ENCODE results near the gene POLG. TPM values are rescaled to one million over a fixed set of nuclear protein-coding genes. Genes with fewer than 3 reads are reported as not detected.

Gene POLG
- total and polyA plus RNA-seq, 2 of the 4 experiments (the other 2 are of a cell fraction), result 19.9 to 30.6 TPM

GRCh38 chr15:89364741-89365450, 30.3 kb upstream of the POLG start:
- H2AFZ ChIP-seq (replicated peaks; ENCODE audit: low read length, poor library complexity), result no peak overlapping the region
- no peak overlapping the region for H4K8ac ChIP-seq (ENCODE audit: low read depth in 2 of 2, low read length in 2 of 2)
- H2BK20ac ChIP-seq (ENCODE audit: low read depth, low read length), result no peak overlapping the region
- no peak overlapping the region for H4K5ac ChIP-seq (ENCODE audit: low read depth, low read length)
- dilution Hi-C loops (cut with HindIII; ENCODE audit: low sequenced_read_pairs, unreplicated experiment), result no loop called here
- peaks cover 6% of the 10 kb centered on the region; the same call in 1 of the 2 replicates for H4K20me1 ChIP-seq (ENCODE audit: insufficient read depth, low read length)
- ChIA-PET CTCF (interaction anchor here (0.6 to 1.4 kb wide), 2 partner anchors 9 to 135 kb away, joined by 3 read pairs; no protein-coding TSS in a partner anchor), POLR2A (ENCODE audit: unreplicated experiment) (no interaction called here)
- H3K56ac ChIP-seq (ENCODE audit: extremely low read depth, insufficient read depth, low read length), result no peak overlapping the region
- H3K4ac ChIP-seq (ENCODE audit: low read depth, low read length), result no peak overlapping the region
- no peak overlapping the region for H3K23ac ChIP-seq (ENCODE audit: low read depth, low read length)
- no peak for ATAC-seq (ENCODE audit: low read depth)
- H3K9me3 ChIP-seq (ENCODE audit: control insufficient read depth, insufficient read depth, low read length), result no peaks in the 10 kb centered on the region; the same call in none of the 2 replicates
- H3K4me2 ChIP-seq (ENCODE audit: low read depth, low read length), result no peak overlapping the region
- H3K18ac ChIP-seq (ENCODE audit: low read depth, low read length), result no peak overlapping the region
- H3K4me1 ChIP-seq (ENCODE audit: control insufficient read depth, insufficient read depth, low read length), result no peaks in the 10 kb centered on the region
- H2AK5ac ChIP-seq (ENCODE audit: low read depth, low read length), result no peak overlapping the region
- no peaks in the 10 kb centered on the region for H3K36me3 ChIP-seq (ENCODE audit: control insufficient read depth, insufficient read depth, low read length)
- DNase-seq, result no peak
- H2BK15ac ChIP-seq (ENCODE audit: low read depth, low read length), result no peak overlapping the region
- H3K27ac ChIP-seq (ENCODE audit: insufficient read depth, low read length), result no peak overlapping the region
- no peak overlapping the region for H2BK5ac ChIP-seq (ENCODE audit: low read depth, low read length, poor library complexity, severe bottlenecking)
- no peak overlapping the region for H3K14ac ChIP-seq (replicated peaks; ENCODE audit: low read depth, low read length)
- intact Hi-C loops (cut with micrococcal nuclease), result no loop called here
- peaks cover 94% of the 10 kb centered on the region for H3K27me3 ChIP-seq (ENCODE audit: control insufficient read depth, insufficient read depth, low read length)
- no peak overlapping the region for H3K9ac ChIP-seq (ENCODE audit: low read depth, low read length)
- no peaks in the 10 kb centered on the region for H3K9me1 ChIP-seq (ENCODE audit: insufficient read depth, low read length)
- H2BK120ac ChIP-seq (ENCODE audit: low read depth, low read length), result no peak overlapping the region
- no peak overlapping the region for H2AK9ac ChIP-seq (replicated peaks; ENCODE audit: low read depth, low read length, poor library complexity)
- H3K79me1 ChIP-seq (ENCODE audit: low read depth in 1 of 2, low read length in 2 of 2), result no peaks in the 10 kb centered on the region
- H3K4me3 ChIP-seq (ENCODE audit: insufficient read depth, low read depth, low read length), result no peak overlapping the region
- in situ Hi-C loops (cut with MboI; ENCODE audit: low sequenced_read_pairs), result loop anchor here (5.0 kb wide), 1 partner anchor 67 kb away; no protein-coding TSS in a partner anchor
- no TSS peak for BruUV-seq (replicated peaks)
- no CpG with 5 or more reads among the region's 13 CpGs for WGBS, 2 experiments (ENCODE audit: extremely low coverage in 2 of 2, insufficient read length in 1 of 2)
- TF ChIP-seq NFE2L2 (IDR thresholded peaks at IDR 0.05; ENCODE audit: low read depth, low read length) (no peak), RFX5 (IDR thresholded peaks at IDR 0.05; ENCODE audit: low read depth, low read length) (no peak), FOS (IDR thresholded peaks at IDR 0.05; ENCODE audit: low read depth, low read length) (no peak), BHLHE40 (IDR thresholded peaks at IDR 0.05; ENCODE audit: low read depth, low read length) (no peak), CEBPB (IDR thresholded peaks at IDR 0.05; ENCODE audit: low read depth, low read length) (no peak), CHD1 (IDR thresholded peaks at IDR 0.05; ENCODE audit: low read depth, low read length) (no peak), SMC3 (IDR thresholded peaks at IDR 0.05; ENCODE audit: low read depth, low read length) (no peak), MAFK (IDR thresholded peaks at IDR 0.05; ENCODE audit: low read depth, low read length) (no peak), USF2 (IDR thresholded peaks at IDR 0.05; ENCODE audit: low read depth, low read length) (no peak), MAZ (IDR thresholded peaks at IDR 0.05; ENCODE audit: borderline replicate concordance, low read depth, low read length) (no peak), ELK1 (IDR thresholded peaks at IDR 0.05; ENCODE audit: borderline replicate concordance, low read depth, low read length) (no peak), MXI1 (IDR thresholded peaks at IDR 0.05; ENCODE audit: borderline replicate concordance, low read depth, low read length) (no peak), POLR2A (IDR thresholded peaks at IDR 0.05; ENCODE audit: low read depth, low read length) (no peak), RCOR1 (IDR thresholded peaks at IDR 0.05; ENCODE audit: insufficient replicate concordance, low read length) (no peak), RAD21 (IDR thresholded peaks at IDR 0.05; ENCODE audit: low read length) (no peak)
- TF ChIP-seq, protein P1, sequence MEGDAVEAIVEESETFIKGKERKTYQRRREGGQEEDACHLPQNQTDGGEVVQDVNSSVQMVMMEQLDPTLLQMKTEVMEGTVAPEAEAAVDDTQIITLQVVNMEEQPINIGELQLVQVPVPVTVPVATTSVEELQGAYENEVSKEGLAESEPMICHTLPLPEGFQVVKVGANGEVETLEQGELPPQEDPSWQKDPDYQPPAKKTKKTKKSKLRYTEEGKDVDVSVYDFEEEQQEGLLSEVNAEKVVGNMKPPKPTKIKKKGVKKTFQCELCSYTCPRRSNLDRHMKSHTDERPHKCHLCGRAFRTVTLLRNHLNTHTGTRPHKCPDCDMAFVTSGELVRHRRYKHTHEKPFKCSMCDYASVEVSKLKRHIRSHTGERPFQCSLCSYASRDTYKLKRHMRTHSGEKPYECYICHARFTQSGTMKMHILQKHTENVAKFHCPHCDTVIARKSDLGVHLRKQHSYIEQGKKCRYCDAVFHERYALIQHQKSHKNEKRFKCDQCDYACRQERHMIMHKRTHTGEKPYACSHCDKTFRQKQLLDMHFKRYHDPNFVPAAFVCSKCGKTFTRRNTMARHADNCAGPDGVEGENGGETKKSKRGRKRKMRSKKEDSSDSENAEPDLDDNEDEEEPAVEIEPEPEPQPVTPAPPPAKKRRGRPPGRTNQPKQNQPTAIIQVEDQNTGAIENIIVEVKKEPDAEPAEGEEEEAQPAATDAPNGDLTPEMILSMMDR (conservative IDR thresholded peaks at IDR 0.05; ENCODE audit: low read depth, low read length), result no peak
- no peak overlapping the region for H4K91ac ChIP-seq (ENCODE audit: insufficient read depth, low read depth, low read length)

All from IMR-90 (cell line).